GM19240 (cell line): Measurements from ENCODE around the gene TTC17.
A peak's percentile ranks its signal among the peaks of the same experiment; 100 is the strongest.
"Not testable (repeated sequence)": the region's sequence is repeated elsewhere in the genome, so short reads cannot be mapped to it uniquely, and the experiment has no call there.

Source experiments
- DNase-seq: peaks from one replicate; pipeline ENCODE4 v3.0.0; 2011; ENCODE audit warnings: low spot score; ENCODE audit not compliant: insufficient read length

TTC17 gene

DNA sequence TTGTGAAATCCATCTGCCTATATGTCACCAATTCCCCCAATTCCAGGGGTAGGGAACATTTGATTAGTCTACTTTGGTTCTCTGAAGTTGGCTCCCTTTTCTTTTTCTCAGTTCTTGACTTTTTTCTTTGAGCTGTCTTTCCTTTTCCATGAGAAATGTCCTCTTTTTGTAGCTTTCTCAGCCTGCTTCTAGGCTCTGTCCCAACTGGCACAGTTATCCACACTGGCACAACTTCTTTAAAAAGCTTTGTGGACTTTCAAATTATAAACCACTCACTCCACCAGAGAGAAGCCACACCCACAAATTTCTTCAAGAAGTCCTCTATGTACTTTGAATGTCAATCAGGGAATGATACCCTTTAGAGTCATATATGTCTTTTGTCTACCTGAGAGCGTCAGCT lies 100.5 kb downstream of the TTC17 start:
- no peak for DNase-seq

DNA sequence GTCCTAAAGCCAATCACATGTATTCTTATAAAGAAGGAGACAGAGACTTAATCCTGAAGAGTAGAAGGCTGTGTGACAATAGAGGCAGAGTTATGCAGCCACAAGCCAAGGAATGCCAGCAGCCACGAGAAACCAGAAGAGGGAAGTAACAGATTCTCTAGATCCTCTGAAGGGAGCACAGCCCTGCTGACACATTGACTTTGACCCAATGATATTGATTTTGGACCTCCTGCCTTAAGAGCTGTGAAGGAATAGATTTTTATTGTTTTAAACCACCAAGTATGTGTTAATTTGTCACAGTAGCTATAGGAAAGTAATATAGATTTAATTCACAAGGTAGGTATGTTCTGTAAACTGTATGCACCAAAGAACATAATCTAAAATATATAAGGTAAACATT lies 103.6 kb downstream of the TTC17 start:
- DNase-seq, result no peak

DNA sequence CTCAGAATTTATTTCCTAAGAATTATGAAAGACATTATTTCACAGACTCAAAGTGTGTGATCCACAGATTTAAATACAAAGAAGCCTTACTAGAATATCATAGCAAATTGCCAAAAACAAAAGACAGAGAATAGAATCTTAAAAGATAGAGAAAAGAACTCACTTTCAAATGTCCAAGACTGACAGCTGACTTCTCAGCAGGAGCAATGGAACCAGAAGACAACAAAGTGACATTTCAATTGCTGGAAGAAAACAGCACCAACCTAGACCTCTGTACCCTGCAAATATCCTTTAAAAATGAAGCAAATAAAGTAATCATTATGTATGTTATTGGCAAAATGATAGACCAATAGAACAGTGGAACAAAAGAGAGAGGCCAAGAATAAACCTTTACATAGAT lies 109.2 kb downstream of the TTC17 start:
- no peak for DNase-seq

DNA sequence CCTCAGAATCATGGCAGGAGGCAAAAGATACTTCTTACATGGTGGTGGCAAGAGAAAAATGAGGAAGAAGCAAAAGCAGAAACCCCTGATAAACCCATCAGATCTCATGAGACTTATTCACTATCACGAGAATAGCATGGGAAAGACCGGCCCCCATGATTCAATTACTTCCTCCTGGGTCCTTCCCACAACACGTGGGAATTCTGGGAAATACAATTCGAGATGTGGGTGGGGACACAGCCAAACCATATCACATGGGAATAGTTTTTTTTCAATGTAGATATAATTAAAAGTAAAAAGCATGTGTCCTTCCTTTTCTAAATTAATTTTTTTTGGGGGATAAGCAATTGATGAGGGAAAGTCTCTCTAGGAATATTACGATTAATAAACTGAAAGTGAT lies 118.8 kb downstream of the TTC17 start:
- not testable (repeated sequence) for DNase-seq

DNA sequence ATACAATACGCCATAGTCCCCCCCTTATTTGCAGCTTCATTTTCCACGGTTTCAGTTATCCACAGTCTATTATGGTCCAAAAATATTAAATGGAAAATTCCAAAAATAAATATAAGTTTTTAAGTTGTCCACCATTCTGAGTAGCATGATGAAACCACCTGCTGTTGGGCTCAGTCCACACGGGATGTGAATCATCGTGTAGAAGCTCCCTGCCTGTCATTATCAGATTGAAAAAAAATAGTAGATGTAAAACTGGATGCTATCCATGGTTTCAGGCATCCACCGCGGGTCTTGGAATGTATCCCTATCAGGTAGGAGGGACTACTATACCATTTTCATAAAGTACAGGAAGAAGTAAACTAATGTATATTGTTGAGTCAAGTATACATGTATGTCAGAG lies 127.4 kb downstream of the TTC17 start:
- DNase-seq, result no peak

DNA sequence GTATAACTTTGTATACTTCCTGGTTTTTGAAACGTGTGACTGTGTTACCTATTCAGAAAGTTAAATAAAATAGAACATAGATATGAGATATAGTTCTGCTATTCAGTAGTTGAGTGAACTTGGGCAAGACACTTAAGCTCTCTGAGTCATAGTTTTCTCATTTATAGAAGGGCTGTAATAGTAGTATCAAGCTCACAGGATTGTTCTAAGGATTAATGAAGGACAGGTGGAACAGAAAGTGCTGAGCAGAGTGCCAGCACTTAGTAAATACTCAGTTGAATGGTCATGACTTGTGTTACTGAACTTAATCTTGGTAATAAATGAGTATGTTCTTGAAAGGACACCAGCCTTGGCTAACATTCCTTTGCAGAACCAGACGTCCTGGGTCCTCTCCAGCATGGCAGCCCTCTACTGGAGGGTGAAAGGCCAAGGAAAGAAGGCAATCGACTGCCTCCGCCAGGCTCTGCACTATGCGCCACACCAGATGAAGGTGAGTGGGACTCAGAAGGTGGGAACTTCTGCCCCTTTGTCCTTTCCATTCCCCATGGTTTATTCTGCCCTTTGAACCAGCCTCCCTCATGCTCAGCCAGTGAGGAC lies 131.2 kb downstream of the TTC17 start:
- DNase-seq, result no peak

DNA sequence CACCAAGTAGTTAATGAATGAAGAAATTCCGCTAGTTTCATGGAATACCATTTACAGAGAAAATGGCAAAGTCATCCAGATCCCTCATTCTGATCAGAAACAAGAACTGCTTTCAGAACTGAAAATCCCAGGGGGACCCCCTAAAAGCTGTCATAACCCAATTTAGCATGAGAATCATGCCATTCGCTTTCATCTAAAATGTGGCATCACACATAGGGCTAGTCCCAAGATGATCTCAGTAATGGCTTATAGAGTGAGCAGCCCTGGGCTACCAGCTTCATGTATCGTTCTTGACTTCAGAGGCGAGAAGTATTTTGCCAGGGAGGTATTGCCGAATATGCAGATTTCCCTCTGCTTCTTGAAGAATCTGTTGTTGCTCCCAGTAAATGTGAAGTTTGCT lies 134.0 kb downstream of the TTC17 start:
- no peak for DNase-seq

DNA sequence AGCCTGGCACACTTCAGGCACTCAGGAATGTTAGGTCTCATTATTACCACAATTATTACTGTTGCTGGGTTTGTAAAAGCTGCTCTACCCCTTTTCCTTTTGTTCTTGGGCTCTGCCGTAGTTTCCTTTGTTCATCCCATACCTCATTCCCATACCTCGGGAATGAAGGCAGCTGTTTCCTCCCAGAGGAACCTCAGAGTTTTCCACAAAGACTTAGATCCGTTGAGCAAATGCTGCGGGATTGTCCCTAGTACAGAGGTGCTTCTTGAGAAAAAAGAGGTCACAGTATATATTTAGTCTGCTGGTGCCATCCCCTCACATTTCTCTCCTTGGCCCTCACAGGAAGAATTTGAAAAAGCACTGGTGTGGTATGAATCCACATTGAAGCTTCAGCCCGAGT lies 134.7 kb downstream of the TTC17 start:
- DNase-seq, result no peak

DNA sequence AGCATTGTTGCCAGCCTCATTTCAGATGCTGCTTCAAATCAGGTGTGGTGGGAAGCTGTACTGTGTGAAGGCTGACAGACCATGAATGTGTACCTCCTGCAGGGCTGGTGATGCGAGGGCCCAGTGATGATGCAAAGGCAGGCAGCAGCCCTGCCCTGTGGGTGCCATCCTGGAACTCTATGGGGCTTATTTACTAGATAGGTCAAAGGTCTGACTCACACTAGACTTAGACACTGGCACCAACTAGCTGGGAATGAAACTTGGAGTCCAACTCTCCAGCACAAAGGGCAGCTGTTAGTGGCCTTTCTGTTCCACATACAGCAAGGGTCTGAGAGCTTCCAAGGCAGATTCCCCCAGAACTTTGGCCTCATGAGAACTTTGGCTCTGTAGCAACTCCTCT lies 138.4 kb downstream of the TTC17 start:
- DNase-seq, result no peak

DNA sequence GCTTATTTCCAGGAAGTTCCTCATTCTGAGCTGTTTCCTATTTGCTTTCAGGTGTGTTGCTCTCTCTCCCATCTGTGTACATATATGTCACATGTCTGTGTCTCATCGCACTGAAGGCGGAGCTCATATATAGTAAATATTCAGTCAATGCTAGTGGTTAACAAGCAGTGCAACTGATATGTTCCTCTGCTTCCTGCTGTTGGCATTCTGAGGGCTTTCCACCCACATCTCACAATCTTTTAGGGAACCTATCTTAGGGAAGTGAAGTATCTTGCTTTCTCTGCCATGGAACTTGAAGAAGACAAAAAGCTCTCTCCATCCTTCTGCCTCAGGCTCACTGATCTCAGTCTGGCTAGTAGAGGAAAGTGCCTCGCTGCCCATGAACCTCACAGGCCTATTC lies 139.8 kb downstream of the TTC17 start:
- no peak for DNase-seq

DNA sequence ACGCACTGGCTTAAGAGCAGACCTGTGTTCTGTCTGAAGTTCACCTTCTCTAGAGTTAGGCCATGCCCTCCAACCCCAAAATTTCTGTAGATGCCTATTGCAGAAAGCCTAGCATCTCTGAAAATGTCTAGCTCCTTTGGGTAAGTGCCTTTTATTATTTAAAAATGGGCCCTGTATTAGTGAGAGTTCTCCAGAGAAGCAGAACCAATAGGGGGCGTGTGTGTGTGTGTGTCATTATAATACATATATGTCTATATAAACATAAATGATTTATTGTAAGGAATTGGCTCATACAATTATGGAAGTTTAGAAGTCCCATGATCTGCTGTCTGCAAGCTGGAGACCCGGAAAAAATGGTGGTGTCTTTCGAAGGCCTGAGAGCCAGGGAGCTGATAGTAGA lies 144.7 kb downstream of the TTC17 start:
- DNase-seq, result no peak

DNA sequence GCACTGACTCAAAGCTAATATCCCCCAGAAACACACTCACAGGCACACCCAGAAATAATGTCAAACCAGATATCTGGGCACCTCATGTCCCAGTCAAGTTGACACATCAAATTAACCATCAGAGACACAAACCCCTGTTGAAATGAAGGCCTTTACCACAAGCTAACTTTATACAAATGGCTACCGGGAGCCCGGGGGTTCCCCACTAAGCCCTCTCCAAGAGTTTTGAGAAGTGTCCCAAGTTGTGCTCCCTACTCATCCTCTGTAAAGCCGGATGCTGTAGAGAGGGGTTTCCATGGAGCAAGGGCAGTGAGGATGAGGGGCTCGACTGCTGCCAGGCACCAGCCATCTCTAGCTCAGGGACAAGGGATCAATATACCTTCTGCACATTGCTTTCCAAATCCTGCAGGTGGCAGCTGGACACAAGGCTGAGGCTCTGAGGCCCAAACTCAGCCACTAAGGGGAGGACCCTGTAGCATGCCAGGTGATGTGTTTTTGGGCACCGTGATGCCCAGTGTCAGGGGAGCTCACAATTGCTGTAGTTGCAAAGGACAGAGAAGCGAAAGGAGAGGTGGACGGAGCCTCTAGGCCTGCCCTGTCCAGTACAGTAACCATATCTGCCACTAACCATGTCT lies 145.7 kb downstream of the TTC17 start:
- peak; percentile 22 for DNase-seq

DNA sequence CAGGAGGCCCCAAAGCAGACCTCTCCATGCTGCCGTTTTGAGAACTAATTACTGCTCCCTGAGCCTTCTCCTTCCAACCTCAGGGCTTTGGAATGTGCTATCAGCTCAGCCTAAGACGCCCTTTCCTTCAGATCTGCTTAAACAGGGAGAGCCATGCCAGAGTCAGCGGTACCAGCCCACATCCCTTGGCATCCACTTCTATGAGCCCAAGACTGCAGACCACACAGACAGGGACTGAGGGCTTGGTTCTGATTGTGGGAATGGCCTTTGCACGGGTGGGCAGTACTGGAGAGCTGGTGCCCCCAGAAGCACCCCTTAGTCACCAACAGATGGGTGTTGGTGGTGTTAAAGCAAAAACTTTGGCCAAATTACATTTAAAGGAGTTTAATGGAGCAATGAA lies 146.5 kb downstream of the TTC17 start:
- no peak for DNase-seq

DNA sequence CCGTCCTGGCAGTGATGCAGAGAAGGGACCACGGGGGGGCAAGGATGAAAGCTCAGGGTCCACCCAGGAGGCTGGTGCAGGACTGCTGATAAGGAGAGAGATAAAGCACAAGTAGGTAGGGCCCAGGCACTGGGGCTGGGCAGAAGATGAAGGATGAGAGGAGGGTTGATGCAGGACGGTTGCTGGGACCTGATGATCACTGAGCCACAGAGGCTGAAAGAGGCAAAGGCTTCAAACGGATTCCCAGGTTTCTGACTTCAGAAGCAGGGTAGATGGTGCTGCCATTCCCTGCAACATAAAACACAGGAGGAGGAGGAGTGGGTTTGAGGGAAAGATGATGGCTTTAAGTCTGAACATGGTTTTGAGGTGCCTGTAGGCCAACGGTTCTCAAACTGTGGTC lies 148.5 kb downstream of the TTC17 start:
- DNase-seq, result no peak

DNA sequence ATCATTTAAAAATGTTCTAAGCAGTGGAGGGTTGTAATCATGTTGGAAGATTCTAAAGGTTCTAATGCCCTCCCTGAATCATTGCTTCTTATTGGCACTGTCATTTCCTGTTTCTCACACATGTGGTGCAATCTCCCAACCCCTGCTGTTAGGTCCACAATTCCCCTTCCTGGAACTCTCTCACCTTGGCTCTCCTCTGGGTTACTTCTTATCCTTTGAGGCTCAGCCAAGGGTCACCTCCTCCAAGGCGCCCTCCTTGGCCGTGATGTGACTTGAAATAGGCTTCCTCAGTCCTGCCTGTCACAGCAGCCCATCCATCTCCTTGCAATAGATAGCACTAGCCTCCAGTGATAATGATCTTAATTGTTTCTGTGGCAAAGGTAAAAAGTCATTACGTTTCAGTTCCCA lies 149.8 kb downstream of the TTC17 start:
- DNase-seq, result no peak

DNA sequence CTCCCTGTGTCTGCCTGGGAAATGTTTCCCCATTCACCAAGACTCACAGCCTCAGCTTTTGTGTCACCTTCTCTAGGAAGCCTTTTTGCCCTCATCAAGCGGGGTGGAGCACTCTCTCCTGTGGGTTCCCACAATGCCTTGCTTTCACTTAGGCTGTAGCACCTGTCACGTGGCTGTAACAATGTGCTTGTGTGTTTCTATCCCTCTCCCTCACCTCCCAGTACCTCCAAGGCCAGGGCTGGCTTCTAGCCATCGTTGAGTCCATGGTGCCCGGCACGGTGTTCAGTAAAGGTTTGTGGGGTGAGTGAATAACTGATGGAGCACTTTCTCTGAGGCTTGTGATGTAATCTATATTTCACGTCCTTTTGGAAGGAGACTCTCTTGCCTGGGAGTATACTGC lies 153.2 kb downstream of the TTC17 start:
- DNase-seq, result no peak

DNA sequence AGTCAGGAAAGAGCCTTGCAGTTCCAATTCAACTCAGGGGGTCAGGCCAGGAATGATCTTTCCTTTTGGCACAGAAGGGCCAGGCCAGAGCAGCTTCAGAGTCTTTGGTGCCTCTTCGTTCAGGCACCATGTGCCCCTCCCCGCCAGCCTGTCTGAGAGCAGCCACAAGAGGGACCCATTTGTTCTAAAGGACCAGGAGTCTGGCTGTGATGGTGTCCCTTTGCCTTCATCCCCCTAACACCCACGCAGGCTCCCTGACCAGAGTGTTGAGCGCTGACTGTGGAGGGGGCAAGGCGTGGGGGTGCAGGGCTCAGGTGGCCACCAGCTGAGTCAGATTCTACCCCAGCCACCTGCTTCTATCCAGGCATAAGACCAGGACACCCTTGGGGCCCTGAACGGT lies 156.4 kb downstream of the TTC17 start:
- no peak for DNase-seq

DNA sequence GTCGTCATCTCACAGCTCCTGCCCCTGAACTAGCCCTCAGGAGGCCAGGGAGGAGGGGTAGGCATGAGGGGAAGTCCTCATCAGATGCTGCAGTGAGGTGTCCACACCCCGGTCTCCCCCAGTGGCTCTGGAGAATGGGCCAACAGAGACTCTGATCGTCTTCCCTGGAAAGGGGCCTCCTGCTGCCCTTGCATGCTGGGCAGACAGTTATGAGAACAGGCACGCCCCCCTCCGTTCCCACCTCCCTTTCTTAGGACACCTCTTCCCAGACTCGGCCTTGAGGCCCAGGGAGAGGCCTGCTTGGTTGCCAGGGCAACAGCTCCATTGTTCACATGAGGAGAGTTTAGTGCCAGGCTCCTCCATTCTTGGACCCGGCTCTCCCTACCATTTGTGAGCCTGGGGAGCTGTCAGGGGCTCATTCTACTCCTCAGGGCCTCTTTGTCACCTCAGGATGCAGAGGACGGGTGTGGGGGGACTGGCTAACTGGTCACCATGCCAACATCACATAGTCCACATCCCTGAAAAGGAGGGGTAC lies 157.7 kb downstream of the TTC17 start:
- no peak for DNase-seq

DNA sequence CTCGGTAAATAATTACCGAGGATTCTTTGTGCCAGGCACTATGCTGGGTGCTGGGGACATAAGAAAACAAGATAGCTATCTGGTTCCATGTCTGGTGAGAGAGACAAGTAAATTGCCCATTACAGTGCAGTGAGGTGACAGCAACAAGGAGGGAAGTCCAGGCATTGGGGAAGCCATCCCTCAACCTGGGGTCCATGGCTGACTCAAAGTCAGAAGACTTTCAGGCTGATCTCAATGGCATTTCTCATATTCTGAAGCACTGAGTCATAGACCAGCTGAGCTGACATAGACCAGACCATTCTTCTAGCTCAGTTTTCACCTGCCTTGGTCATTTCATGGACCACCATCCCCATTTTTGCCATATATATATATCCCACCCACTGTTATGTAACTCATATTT lies 158.8 kb downstream of the TTC17 start:
- DNase-seq, result no peak

DNA sequence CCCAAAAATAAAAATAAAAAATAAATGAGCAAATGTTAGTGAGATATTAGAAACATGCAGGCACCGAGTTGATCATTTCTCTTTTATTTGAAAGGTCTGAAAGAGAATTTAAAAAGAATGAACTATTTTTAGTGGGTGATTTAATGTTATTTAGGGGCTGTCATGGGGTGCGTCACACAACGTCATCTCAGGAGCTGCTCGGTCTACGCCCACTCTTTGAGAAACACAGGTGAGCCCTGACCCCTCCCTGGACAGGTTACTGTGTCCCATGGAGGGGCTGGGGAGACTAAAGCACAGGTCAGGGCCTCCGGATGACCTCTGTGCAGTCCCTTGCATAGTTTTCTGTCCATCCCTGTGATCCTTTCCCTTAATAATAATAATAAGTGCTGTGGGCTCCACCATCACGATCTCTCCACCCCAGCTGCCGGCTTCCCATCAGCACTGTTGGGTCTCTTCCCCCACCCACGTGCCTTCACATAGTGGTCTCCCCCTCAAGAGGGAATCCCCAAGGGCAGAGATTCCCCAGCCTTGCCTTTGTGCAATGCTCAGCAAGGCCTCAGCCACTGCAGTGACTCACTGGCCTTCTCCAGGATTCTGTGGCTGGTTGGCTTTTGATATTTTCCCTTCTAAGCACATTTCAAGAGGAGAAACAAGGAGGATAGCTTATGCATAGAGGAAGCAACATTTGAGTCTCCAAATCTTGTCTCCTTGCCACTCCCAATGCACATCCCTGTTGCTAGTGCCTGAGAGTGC lies 159.9 kb downstream of the TTC17 start:
- no peak for DNase-seq

DNA sequence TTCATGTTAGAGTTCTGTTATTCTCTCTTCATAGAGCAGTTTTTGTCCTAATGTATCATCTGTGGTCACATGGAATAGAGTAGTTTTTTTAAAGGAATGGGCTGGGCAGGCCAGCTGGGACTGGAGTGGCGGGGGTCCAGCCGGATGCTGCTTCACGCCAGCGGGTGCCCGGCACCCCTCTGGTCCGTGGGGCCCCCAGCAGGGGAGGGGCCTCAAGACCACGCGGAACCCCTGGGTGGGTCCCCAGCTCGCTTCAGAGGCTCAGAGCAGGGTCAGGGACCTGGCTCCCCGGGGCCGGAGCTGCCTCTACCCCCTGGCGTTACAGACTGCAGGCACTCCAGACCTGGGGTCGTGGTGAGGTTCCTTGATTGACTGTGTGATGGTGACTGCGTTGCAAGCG lies 162.8 kb downstream of the TTC17 start:
- DNase-seq, result no peak

DNA sequence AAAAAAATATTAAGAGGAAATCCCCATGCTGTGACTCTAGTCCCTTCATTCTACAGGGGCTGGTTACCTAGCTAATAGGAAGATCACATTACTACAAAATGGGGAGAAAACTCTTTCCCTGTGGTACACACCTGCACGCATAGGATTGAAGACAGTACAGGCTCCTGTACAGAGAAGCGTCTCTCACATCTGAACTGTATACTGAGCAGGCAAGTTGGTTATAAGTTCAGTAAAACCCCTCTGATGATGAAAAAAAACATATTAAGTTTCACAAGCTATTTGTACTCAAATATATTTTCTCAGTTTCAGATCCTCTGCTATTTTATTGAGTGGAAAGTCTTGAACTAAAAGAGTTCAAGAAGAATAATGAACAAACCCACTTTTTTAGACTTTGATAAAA lies 164.9 kb downstream of the TTC17 start:
- no peak for DNase-seq

DNA sequence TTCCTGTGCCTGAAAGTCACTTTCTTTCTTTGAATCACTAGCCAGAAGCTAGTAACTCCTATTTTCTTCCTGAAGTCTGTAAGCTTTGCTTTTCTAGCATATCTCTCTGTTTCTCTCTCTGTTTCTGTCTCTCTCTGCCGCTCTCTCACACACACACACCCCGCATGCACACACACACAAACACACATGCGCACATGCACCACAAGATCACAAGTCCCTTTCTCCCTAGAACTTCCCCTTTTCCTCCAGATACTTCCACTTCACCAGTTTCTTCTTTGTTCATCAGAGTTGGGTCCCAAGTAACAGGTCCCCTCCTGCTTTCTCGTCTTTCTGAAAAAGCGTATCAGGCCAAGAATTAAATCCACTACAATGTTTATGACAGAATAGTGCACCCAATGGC lies 173.3 kb downstream of the TTC17 start:
- DNase-seq, result no peak
